ENCODE results near the gene FAM83F. TPM values are rescaled to one million over a fixed set of nuclear protein-coding genes. Genes with fewer than 3 reads are reported as not detected.

Gene FAM83F
- under 0.01 TPM in 1 of 2 replicates, not detected in the other for total RNA-seq

GRCh38 chr22:39994566-39995392, at the start of gene FAM83F:
TSS of gene FAM83F (plus strand) at chr22:39994954. CDS start at chr22:39995043, 89 bp downstream.

GRCh38 chr22:39959640-39960447, 34.9 kb upstream of the FAM83F start, which contains the start of gene TMA7B:
TSS of gene TMA7B (plus strand) at chr22:39960397. CDS start at chr22:39964375, 3,978 bp downstream.

Other genes starting within 250 kb of the FAM83F start
- not detected in 2 replicates for gene ENTHD1, start 101.2 kb upstream of the FAM83F start, total RNA-seq
- gene GRAP2, start 93.9 kb upstream of the FAM83F start, total RNA-seq, result not detected in 2 replicates
- gene TMA7B, start 34.6 kb upstream of the FAM83F start, total RNA-seq, result not detected in 2 replicates
- 18.9 and 25.6 TPM in 2 replicates for gene TNRC6B, start 183.0 kb downstream of the FAM83F start, total RNA-seq